T-helper 22 cell (primary cell): Measurements from ENCODE around the gene LIN28B.

Experiments used
- DNase-seq: peaks from one replicate; pipeline ENCODE4 v3.0.0-alpha.2; 2020; ENCODE audit warnings: low read depth

Gene LIN28B

GRCh38 chr6:105111871-105112270 lies 155.0 kb downstream of the LIN28B start:
- no peak for DNase-seq

- no peak for DNase-seq
Measured at GRCh38 chr6:105112577-105112976, 155.7 kb downstream of the LIN28B start.

GRCh38 chr6:105113422-105113821 lies 156.5 kb downstream of the LIN28B start:
- DNase-seq, result no peak

- no peak for DNase-seq
Measured at GRCh38 chr6:105116150-105116549, 159.2 kb downstream of the LIN28B start.

- no peak for DNase-seq
Measured at GRCh38 chr6:105120570-105120969, 163.7 kb downstream of the LIN28B start.

GRCh38 chr6:105121981-105122380 lies 165.1 kb downstream of the LIN28B start:
- DNase-seq, result no peak

GRCh38 chr6:105122717-105123116 lies 165.8 kb downstream of the LIN28B start:
- DNase-seq, result no peak
